ENCODE measurements around the gene SRXN1.
"Not testable (repeated sequence)": the region's sequence is repeated elsewhere in the genome, so short reads cannot be mapped to it uniquely, and the experiment has no call there.

Gene SRXN1

DNA sequence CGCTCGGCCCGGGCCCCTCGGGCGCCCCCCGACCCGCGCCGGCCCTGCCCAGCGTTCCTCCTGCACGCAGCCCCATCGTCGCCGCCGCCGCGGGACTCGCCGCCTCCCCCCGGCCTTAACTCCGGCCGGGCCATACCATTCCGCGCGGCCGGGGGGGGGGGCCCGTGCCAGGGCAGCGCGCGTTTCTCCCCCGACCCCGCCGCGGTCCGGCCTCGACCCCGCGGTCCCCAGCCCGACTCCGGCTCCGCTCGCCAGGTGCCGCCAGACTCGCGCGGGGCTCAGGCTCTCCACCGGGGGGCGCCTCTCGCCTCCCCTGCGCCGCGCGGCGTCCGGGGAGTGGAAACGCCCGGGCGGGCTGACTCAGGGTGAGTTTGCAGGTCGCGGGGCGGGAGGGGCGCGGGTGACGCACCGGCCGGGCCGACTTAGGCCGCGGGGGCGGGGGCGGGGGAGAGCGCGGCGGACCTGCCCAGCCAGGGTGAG, at the start of gene SRXN1:
TSS of gene SRXN1 (minus strand) at position 91 of the 480 bp plus-strand sequence. CDS start at position 76, 15 bp downstream.
- DNase-seq (ENCODE audit: extremely low read depth in 1 of 2, low read depth in 1 of 2): peak; percentile 78 to 81

GRCh38 chr20:701401-702129, 48.6 kb upstream of the SRXN1 start:
- no peak for DNase-seq (ENCODE audit: extremely low read depth in 1 of 2, low read depth in 1 of 2)

DNA sequence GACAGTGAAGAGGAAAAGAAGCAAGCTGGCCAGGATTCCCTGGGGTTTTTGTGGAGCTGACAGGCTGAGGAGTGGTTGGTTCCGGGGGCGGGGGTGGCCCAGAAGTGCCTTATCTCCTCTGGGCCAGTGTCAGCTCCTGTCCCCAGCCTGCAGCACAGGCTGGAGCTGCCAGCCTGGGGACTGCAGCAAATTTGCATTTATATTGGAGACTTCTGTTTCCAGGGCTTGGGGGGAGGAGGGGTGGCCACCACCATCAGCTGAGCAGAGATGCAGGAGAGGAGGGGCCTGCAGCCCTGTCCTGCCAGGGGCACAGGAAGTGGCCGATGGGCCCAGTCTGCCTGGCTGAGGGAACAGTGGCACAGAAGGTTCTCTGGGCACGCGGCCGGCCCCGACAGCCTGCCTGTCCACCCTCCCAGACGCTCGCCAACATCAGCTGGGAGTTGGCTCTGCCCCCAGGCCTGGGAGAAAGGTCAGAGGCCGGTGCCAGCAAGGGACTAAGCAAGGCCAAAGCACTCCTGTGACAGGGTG, 46.9 kb upstream of the SRXN1 start:
- no peak for DNase-seq (ENCODE audit: extremely low read depth in 1 of 2, low read depth in 1 of 2)

DNA sequence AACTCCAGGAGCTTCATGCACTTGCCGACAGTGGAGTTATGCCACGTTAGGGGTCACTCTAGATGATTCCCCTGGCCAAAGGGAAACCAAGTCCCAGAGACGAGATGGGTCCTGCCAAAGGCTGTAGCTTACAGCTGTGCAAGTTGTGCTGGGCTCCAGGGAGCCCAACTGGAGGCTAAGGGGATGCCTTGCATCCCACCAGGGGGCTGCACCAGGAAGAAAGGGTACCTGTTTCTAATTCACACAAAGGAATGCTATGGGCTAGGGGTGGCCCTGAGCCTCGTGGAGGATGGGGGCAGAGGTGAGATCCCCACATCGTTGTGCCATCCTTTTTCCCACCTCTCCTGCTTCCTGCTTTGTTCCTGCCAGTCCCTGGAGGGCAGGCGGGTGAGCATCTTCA, 46.3 kb upstream of the SRXN1 start:
- no peak for DNase-seq (ENCODE audit: extremely low read depth in 1 of 2, low read depth in 1 of 2)

- DNase-seq (ENCODE audit: extremely low read depth in 1 of 2, low read depth in 1 of 2): no peak
These were observed 45.3 kb upstream of the SRXN1 start for GRCh38 chr20:698276-698675.

- no peak for DNase-seq (ENCODE audit: extremely low read depth in 1 of 2, low read depth in 1 of 2)
These were observed 44.8 kb upstream of the SRXN1 start for GRCh38 chr20:697826-698225.

DNA sequence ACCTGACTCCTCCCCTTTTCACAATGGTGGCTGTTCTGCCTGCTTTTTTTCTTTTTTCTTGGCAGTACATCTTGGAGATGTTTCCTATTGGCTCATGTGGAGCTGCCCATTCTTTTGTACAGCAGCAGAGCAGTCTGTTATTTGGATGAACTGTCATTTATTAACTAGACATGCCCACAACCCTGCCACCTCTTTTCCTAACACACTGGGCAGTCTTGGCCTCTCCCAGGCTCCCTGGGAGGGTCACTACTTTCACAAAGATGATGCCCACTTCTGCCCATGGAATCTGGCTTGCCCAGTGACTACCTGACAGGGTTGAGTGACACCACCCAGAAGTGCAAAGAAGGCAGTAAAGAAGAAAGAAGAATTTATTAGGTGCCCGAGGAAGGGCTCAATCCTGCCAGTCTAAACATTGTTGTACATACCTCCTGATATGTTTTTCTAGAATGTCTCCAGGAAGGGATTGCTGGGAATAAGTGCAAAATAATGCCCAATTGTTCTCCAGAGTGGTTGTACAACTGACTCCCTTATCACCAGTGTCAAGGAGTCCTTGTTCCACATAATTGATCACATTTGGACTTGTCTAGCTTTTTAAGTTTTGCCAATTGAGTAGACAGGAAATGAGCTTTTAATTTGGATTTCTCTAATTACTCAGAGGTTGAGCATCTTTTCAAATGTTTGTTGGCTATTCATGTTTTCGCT, 42.3 kb upstream of the SRXN1 start:
- no peak for DNase-seq (ENCODE audit: extremely low read depth in 1 of 2, low read depth in 1 of 2)

GRCh38 chr20:694496-694895, 41.5 kb upstream of the SRXN1 start:
- DNase-seq (ENCODE audit: extremely low read depth in 1 of 2, low read depth in 1 of 2): no peak

DNA sequence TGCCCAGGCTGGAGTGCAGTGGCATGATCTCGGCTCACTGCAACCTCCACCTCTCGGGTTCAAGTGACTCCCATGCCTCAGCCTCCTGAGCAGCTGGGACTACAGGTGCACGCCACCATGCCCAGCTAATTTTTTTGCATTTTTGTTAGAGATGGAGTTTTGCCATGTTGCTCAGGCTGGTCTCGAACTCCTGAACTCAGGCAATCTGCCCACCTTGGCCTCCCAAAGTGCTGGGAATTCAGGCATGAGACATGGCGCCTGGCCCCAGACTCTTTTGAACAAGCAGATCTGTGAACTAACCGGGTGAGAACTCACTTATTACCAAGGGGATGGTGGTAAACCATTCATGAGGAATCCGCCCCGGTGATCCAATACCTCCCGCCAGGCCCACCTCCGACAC, 40.8 kb upstream of the SRXN1 start:
- DNase-seq (ENCODE audit: extremely low read depth in 1 of 2, low read depth in 1 of 2): not testable (repeated sequence)

GRCh38 chr20:692044-692443, 39.0 kb upstream of the SRXN1 start:
- no peak for DNase-seq (ENCODE audit: extremely low read depth in 1 of 2, low read depth in 1 of 2)

- DNase-seq (ENCODE audit: extremely low read depth in 1 of 2, low read depth in 1 of 2): no peak
These were observed 36.9 kb upstream of the SRXN1 start for GRCh38 chr20:689947-690346.

GRCh38 chr20:689348-689747, 36.3 kb upstream of the SRXN1 start:
- no peak for DNase-seq (ENCODE audit: extremely low read depth in 1 of 2, low read depth in 1 of 2)

DNA sequence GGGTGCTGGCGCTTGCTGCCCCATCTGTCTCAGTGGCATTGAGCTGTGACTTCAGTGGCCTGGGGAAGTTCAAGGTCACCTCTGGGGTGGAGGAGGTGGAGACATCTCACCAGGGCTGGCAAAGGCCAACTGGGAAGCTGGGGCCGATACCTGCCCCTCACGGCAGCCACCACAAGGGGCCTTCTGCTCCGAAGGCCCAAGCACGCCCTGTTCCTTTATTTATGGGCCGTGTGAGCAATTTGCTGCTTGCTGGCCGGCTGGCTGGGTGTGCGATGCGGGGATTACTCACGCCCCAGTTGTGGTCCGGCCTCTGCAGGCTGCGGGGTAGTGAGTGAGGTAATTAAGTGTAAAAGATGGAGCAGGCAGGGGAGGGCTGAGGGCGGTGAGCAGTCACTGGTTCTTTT, 35.8 kb upstream of the SRXN1 start:
- no peak for DNase-seq (ENCODE audit: extremely low read depth in 1 of 2, low read depth in 1 of 2)

GRCh38 chr20:687468-688203, 34.6 kb upstream of the SRXN1 start:
- DNase-seq (ENCODE audit: extremely low read depth in 1 of 2, low read depth in 1 of 2): no peak

DNA sequence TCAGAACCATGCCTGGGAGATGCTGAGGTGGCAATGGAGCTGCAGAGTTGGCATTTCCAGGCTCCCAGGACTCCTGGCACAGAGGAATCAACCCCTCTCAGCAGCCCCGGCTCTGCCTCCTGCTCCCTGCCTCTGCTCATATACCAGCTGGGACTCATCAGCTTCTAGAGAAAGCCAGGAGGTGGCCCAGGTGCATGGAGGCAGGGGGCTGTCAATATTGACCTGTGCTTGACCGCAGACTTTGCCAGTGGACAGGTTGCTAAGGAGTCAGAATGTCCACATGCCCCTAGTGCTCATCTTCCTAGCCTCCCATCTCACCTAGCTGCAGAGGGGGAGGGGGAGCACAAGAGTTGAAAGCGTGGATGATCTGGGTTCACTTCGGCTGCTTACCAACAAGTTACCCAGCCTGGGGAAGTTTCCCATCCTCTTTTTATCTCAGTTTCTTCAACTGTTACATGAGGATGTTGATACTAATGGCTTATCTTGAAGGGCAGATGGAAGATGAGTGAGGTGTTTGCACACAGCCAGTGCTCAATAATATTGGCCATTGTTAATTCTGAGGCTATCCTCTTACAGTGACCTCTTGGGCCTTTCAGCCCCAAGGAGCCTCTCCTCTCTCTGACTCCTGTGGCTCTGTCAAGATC, 31.8 kb upstream of the SRXN1 start:
- no peak for DNase-seq (ENCODE audit: extremely low read depth in 1 of 2, low read depth in 1 of 2)

DNA sequence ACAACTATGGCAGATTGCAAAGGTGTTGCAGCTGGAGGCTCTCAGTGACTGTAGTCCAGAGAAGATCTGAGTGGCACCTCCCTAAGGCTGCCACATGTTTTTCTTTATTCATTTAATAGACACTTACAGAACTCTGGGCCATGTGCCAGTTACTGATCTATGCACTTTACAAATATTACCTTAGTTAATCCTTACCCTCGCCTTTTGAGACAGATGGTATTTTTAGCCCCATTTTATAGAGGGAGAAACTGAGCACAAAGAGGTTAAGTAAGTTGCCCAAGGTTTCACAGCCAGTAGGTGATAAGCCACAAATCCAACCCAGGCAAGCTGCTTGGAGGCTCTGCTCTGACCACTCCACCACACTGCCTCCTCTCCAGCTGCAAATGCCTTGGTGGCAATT, 29.1 kb upstream of the SRXN1 start:
- no peak for DNase-seq (ENCODE audit: extremely low read depth in 1 of 2, low read depth in 1 of 2)

GRCh38 chr20:680638-681187, 27.7 kb upstream of the SRXN1 start:
- no peak for DNase-seq (ENCODE audit: extremely low read depth in 1 of 2, low read depth in 1 of 2)

DNA sequence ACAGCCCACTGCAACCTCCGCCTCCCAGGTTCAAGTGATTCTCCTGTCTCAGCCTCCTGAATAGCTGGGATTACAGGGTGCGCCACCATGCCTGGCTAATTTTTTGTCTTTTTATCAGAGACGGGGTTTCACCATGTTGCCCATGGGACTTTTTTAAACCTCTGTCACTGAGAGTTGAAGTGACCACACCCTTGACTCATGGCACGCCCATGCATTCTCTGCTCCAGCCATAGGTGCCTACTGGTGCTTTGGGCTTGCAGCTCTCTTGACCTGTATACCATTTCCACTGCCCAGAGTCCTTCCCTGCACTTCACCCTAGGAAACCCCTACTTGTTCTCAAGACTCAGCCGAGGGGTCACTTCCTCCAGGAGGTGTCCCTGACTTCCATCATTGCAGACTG, 25.0 kb upstream of the SRXN1 start:
- DNase-seq (ENCODE audit: extremely low read depth in 1 of 2, low read depth in 1 of 2): no peak

- DNase-seq (ENCODE audit: extremely low read depth in 1 of 2, low read depth in 1 of 2): no peak
These were observed 24.0 kb upstream of the SRXN1 start for GRCh38 chr20:676967-677366.

DNA sequence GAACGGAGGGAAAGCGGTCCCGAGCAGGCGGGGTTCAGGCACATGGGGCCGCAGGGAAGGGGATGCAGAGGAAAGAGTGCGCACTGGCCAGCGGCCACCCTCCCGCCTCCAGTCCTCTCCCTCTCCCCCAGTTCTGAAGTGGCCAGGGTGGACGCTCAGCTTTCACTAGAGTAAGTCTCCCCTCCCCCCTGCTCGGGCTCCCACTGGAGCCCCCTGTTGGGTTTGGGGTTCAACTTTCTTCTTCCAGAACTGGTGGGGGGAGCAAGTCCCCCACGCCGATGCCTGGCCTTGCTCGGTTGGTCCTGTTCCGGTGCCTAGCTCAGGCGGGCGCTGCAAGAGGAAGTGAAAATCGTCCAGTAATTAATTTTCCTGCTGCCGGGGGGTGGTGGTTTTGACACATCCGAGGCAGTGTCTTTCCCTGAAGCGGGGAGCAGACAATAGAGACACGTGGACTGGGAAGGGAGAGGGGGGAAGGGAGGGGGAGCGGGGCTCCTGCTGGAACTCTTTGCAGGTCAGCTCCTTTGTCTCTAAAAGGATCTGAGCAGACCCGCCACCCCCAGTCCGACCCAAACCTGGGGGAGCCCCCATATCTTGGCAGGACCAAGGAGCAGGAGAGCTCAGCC, 23.4 kb upstream of the SRXN1 start:
- DNase-seq (ENCODE audit: extremely low read depth in 1 of 2, low read depth in 1 of 2): no peak
